ENCODE measurements around the gene TTC7B. TPM values are rescaled to one million over a fixed set of nuclear protein-coding genes. Genes with fewer than 3 reads are reported as not detected.

TTC7B gene
- total RNA-seq, 1 donor from 2014 or later = 40.3 TPM

DNA sequence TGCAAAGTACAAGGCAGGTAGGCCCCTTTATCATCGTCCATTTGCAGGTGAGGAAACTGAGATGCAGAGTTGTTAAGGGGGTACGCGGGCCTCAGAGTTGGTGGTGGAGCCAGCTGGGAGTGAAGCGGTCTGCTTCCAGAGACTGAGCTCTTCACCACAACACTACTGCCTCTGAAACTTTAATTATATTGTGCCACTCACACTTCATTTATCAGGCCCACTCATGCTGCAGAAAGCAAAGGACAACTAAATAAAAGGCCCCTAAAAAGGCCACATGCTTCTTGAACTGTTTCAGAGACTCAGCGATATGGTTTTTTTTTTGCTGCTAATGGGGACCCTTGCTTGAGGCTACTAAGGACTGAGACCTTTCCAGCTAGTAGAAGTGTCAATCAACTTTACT, 153.1 kb downstream of the TTC7B start:
- TF ChIP-seq, protein P1, sequence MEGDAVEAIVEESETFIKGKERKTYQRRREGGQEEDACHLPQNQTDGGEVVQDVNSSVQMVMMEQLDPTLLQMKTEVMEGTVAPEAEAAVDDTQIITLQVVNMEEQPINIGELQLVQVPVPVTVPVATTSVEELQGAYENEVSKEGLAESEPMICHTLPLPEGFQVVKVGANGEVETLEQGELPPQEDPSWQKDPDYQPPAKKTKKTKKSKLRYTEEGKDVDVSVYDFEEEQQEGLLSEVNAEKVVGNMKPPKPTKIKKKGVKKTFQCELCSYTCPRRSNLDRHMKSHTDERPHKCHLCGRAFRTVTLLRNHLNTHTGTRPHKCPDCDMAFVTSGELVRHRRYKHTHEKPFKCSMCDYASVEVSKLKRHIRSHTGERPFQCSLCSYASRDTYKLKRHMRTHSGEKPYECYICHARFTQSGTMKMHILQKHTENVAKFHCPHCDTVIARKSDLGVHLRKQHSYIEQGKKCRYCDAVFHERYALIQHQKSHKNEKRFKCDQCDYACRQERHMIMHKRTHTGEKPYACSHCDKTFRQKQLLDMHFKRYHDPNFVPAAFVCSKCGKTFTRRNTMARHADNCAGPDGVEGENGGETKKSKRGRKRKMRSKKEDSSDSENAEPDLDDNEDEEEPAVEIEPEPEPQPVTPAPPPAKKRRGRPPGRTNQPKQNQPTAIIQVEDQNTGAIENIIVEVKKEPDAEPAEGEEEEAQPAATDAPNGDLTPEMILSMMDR (IDR thresholded peaks at IDR 0.05) = no peak
- peaks cover 15% of the 10 kb centered on the region for H3K36me3 Mint-ChIP-seq (ENCODE audit: low read depth)
- no peak overlapping the region for H3K27ac Mint-ChIP-seq (ENCODE audit: unreplicated experiment)
- peaks cover 3% of the 10 kb centered on the region for H3K4me1 Mint-ChIP-seq (ENCODE audit: low read depth)
- H3K27me3 Mint-ChIP-seq (ENCODE audit: low read depth) = no peaks in the 10 kb centered on the region
- H3K9me3 Mint-ChIP-seq (ENCODE audit: low read depth) = no peaks in the 10 kb centered on the region
- DNase-seq (ENCODE audit: low spot score) = no peak
- H3K4me3 Mint-ChIP-seq (ENCODE audit: unreplicated experiment) = no peak overlapping the region

DNA sequence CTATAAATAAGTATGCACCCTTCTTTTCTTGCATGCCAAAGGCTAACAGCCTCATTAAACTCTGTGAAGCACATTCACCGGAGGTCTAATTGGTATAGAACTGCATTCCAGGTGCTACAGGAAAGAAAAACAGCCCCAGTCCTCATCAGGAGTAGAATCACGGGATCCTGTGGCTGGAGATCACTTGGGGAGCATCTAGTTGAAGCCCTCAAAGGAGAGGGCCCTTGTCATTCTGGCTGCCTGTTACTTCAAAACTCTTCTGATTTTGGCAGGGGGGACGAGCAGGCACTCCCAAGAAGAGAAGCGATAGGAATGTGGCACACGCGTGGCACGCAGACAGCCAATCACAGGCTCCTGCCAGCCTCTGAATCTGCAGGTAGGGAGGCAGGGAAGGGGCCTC, 154.4 kb downstream of the TTC7B start:
- Mint-ChIP-seq H3K9me3 (ENCODE audit: low read depth) (no peaks in the 10 kb centered on the region), H3K4me3 (ENCODE audit: unreplicated experiment) (no peak overlapping the region), H3K27ac (ENCODE audit: unreplicated experiment) (no peak overlapping the region), H3K4me1 (ENCODE audit: low read depth) (peaks cover 3% of the 10 kb centered on the region), H3K36me3 (ENCODE audit: low read depth) (peaks cover 20% of the 10 kb centered on the region), H3K27me3 (ENCODE audit: low read depth) (no peaks in the 10 kb centered on the region)
- TF ChIP-seq, protein P1 (IDR thresholded peaks at IDR 0.05) = no peak
- DNase-seq (ENCODE audit: low spot score) = no peak

DNA sequence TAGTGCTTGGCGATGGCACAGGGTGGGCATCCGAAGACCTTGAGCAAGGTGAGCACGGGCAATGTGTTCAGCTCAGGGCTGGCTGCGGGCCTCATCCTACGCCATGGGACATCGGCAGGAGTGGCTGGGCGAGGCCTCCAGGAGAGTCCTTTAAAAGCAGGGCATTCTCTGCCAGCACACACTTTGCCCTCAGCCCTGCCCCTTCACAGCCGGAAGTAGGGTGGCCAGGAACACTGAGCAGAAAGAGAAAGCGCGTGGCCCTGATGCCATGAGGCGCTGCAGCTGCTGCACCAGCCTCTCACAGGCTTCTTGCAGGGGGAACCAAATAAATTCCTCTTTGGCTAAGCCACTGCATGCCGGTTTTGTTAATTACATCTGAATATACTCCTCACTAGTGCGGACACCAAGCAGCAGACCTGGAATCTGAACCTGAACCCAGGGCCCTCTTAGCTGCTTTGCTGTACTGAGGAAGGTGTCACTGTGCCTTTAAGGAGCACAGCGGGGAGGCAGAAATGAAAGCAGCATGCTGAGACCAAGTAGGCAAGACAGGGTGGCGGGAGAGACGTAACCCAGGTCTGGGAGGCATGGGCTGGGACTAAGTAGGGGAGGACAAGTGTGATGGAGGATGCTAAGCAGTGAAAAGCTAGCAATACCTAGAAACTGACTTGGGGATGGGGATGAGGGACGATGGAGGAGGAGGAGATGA, 155.2 kb downstream of the TTC7B start:
- Mint-ChIP-seq H3K27me3 (ENCODE audit: low read depth) (no peaks in the 10 kb centered on the region), H3K27ac (ENCODE audit: unreplicated experiment) (no peak overlapping the region), H3K4me3 (ENCODE audit: unreplicated experiment) (no peak overlapping the region), H3K36me3 (ENCODE audit: low read depth) (peaks cover 20% of the 10 kb centered on the region), H3K9me3 (ENCODE audit: low read depth) (no peaks in the 10 kb centered on the region), H3K4me1 (ENCODE audit: low read depth) (peaks cover 5% of the 10 kb centered on the region)
- no peak for DNase-seq (ENCODE audit: low spot score)
- TF ChIP-seq, protein P1 (IDR thresholded peaks at IDR 0.05) = no peak

DNA sequence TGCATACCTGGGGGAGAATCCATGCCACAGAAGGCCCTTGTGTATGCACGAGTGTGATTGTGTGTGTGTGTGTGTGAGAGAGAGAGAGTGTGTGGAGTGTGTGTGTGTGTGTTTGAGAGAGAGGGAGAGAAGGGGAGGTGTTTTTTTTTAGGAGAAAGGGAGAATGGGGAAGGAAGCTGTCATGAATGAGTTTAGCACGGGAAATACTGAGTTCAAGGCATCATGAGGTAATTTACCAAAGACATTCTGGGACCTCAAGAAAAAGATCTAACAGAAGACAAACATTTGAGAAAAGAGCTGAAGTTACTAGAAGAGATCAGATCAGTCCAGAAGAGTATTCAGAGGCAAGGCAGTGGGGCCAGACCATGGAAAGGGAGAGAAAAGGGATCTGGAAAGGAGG, 157.1 kb downstream of the TTC7B start:
- Mint-ChIP-seq H3K4me3 (ENCODE audit: unreplicated experiment) (no peak overlapping the region), H3K4me1 (ENCODE audit: low read depth) (peaks cover 21% of the 10 kb centered on the region), H3K27ac (ENCODE audit: unreplicated experiment) (no peak overlapping the region), H3K27me3 (ENCODE audit: low read depth) (no peaks in the 10 kb centered on the region), H3K36me3 (ENCODE audit: low read depth) (peaks cover 20% of the 10 kb centered on the region), H3K9me3 (ENCODE audit: low read depth) (no peaks in the 10 kb centered on the region)
- DNase-seq (ENCODE audit: low spot score) = no peak
- TF ChIP-seq, protein P1 (IDR thresholded peaks at IDR 0.05) = no peak

DNA sequence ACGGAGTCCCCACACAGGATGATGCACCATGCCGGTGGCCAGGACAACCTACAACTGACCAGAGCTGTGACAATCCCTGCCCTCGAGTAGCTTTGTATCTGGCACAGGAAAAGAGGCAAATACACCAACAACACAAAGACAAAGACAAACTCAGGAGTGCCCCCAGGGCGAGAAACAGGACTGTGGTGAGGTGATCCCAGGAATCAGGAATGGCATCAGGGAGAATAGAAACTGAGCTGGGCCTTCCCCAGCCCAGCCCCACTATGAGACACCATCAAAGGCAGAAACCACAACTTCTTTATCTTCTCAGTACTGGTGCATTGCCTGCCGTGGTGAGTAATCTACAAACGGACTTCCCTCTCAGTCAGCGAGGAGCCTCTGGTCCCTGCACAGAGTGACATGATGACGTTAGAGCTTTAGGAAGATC, 157.7 kb downstream of the TTC7B start:
- Mint-ChIP-seq H3K4me3 (ENCODE audit: unreplicated experiment) (no peak overlapping the region), H3K27ac (ENCODE audit: unreplicated experiment) (no peak overlapping the region), H3K27me3 (ENCODE audit: low read depth) (no peaks in the 10 kb centered on the region), H3K9me3 (ENCODE audit: low read depth) (no peaks in the 10 kb centered on the region), H3K36me3 (ENCODE audit: low read depth) (peaks cover 20% of the 10 kb centered on the region), H3K4me1 (ENCODE audit: low read depth) (peaks cover 21% of the 10 kb centered on the region)
- DNase-seq (ENCODE audit: low spot score) = no peak
- TF ChIP-seq, protein P1 (IDR thresholded peaks at IDR 0.05) = no peak
